ENCODE measurements around the gene SENP8. TPM values are rescaled to one million over a fixed set of nuclear protein-coding genes. Genes with fewer than 3 reads are reported as not detected.
A peak's percentile ranks its signal among the peaks of the same experiment; 100 is the strongest.

The SENP8 gene
- total and polyA plus RNA-seq, 4 donors = 1.5 to 3.5 (median 2.6) TPM

DNA sequence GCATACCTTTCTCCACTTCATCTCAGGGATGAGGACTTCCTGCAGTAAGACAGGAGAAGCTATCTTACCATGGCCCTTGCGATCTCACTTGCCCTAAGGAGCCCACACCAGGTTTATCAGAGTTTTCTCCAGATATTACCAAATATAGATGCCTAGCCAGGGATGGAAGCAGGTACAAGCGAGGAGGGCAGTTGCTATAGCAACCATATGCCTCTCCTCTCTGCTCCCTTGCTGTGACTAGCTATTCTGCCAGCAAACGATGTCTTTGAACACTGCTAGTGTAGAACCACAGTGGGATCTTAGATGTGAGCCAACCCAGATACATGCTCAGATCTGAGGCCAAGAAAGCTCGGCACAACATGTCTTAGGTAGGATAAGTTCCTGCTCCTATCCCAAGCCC is 45.5 kb downstream of the SENP8 start:
- ATAC-seq (ENCODE audit: insufficient read depth, low FRiP score) = no peak
- H3K9me3 ChIP-seq (ENCODE audit: control insufficient read depth in 4 of 4, insufficient read depth in 3 of 4, low read length in 3 of 4) = no peaks in the 10 kb centered on the region
- H3K9ac ChIP-seq (ENCODE audit: insufficient read depth in 1 of 2, low read length in 2 of 2) = no peak overlapping the region
- TF ChIP-seq, protein P1, sequence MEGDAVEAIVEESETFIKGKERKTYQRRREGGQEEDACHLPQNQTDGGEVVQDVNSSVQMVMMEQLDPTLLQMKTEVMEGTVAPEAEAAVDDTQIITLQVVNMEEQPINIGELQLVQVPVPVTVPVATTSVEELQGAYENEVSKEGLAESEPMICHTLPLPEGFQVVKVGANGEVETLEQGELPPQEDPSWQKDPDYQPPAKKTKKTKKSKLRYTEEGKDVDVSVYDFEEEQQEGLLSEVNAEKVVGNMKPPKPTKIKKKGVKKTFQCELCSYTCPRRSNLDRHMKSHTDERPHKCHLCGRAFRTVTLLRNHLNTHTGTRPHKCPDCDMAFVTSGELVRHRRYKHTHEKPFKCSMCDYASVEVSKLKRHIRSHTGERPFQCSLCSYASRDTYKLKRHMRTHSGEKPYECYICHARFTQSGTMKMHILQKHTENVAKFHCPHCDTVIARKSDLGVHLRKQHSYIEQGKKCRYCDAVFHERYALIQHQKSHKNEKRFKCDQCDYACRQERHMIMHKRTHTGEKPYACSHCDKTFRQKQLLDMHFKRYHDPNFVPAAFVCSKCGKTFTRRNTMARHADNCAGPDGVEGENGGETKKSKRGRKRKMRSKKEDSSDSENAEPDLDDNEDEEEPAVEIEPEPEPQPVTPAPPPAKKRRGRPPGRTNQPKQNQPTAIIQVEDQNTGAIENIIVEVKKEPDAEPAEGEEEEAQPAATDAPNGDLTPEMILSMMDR (IDR thresholded peaks at IDR 0.05; ENCODE audit: control extremely low read depth, extremely low read depth) = no peak
- H3K27ac ChIP-seq (ENCODE audit: low read depth in 1 of 2, low read length in 1 of 2) = no peak overlapping the region
- H3K36me3 ChIP-seq (ENCODE audit: control insufficient read depth in 4 of 4, insufficient read depth in 4 of 4, low read length in 4 of 4) = no peaks in the 10 kb centered on the region
- no peaks in the 10 kb centered on the region for H3K27me3 ChIP-seq (ENCODE audit: control insufficient read depth in 3 of 3, insufficient read depth in 3 of 3, low read length in 2 of 3)
- WGBS, 2 donors = 86 to 89% methylated on average over 4 of the region's 4 CpGs
- no peak for DNase-seq
- H3K4me1 ChIP-seq (ENCODE audit: control insufficient read depth in 5 of 5, insufficient read depth in 5 of 5, low read length in 5 of 5) = peaks cover 0 to 46% (median 9%) of the 10 kb centered on the region in 5 donors
- H3K4me3 ChIP-seq = no peak overlapping the region

DNA sequence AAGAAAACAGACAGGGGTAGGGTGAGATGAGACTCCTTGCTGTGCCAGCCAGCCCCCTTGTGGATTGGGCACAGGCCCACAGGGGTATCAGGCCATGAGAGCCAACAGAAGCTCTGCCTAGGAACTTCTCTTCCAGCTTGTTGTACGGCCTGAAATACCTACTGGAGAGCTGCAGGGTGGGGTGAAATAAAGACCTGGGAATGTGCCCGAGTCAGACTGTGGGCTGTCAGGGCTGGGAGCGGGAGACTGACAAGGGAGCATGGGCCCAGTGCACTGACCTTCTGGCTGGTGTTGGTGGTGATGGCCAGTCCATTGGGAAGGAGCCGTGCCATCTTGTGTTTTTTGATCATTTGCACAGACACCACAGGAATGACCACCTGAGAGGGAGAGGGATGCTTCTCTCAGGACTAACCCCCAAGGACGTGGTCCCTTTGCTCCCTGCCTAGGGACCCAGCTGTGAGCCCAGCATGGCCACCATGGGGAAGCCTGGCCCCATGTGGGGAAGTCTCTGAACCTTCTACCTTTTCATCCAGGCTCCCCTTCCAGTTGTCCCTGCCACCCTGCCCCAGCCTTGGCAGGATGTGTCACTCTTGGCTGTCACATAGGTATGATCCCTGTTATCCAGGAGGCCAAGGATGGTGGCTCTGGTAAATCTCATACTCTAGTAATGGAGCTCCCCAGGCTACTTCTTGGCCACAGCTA is 48.7 kb downstream of the SENP8 start:
- ATAC-seq (ENCODE audit: insufficient read depth, low FRiP score) = no peak
- H3K27me3 ChIP-seq (ENCODE audit: control insufficient read depth in 3 of 3, insufficient read depth in 3 of 3, low read length in 2 of 3) = no peaks in the 10 kb centered on the region
- no peak overlapping the region for H3K9ac ChIP-seq (ENCODE audit: insufficient read depth in 1 of 2, low read length in 2 of 2)
- no peak overlapping the region for H3K27ac ChIP-seq (ENCODE audit: low read depth in 1 of 2, low read length in 1 of 2)
- no peaks in the 10 kb centered on the region for H3K9me3 ChIP-seq (ENCODE audit: control insufficient read depth in 4 of 4, insufficient read depth in 3 of 4, low read length in 3 of 4)
- no peaks in the 10 kb centered on the region for H3K36me3 ChIP-seq (ENCODE audit: control insufficient read depth in 4 of 4, insufficient read depth in 4 of 4, low read length in 4 of 4)
- TF ChIP-seq, protein P1 (IDR thresholded peaks at IDR 0.05; ENCODE audit: control extremely low read depth, extremely low read depth) = no peak
- WGBS, 2 donors = 91 to 93% methylated on average over 5 of the region's 5 CpGs
- peaks cover 0 to 46% (median 8%) of the 10 kb centered on the region in 5 donors for H3K4me1 ChIP-seq (ENCODE audit: control insufficient read depth in 5 of 5, insufficient read depth in 5 of 5, low read length in 5 of 5)
- H3K4me3 ChIP-seq = no peak overlapping the region
- DNase-seq = no peak

DNA sequence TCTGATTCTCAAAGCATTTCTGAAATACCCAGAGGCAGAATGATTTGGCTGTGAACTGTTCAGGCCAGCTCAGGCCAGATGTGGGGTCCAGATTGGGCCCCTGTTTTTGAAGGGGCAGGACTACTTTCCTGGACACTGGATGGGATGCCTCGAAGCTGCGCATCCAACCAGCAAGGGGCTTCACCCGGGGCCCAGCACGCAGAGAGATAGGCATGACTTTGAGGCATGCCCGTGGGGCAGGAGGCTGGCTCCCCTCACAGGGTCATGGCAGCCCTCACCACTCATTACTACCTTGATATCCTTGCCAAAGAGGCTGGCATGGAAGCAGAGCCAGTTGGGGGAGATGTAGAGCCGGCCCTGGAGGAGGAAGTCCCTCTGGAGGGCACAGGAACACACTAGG is 49.2 kb downstream of the SENP8 start:
- Histone ChIP-seq H3K4me3 (no peak overlapping the region), H3K9me3 (ENCODE audit: control insufficient read depth in 4 of 4, insufficient read depth in 3 of 4, low read length in 3 of 4) (no peaks in the 10 kb centered on the region), H3K4me1 (ENCODE audit: control insufficient read depth in 5 of 5, insufficient read depth in 5 of 5, low read length in 5 of 5) (peaks cover 0 to 40% (median 8%) of the 10 kb centered on the region in 5 donors), H3K27me3 (ENCODE audit: control insufficient read depth in 3 of 3, insufficient read depth in 3 of 3, low read length in 2 of 3) (no peaks in the 10 kb centered on the region), H3K36me3 (ENCODE audit: control insufficient read depth in 4 of 4, insufficient read depth in 4 of 4, low read length in 4 of 4) (no peaks in the 10 kb centered on the region), H3K9ac (ENCODE audit: insufficient read depth in 1 of 2, low read length in 2 of 2) (peak overlapping the region in 1 of 2 donors; percentile 51), H3K27ac (ENCODE audit: low read depth in 1 of 2, low read length in 1 of 2) (no peak overlapping the region)
- TF ChIP-seq, protein P1 (IDR thresholded peaks at IDR 0.05; ENCODE audit: control extremely low read depth, extremely low read depth) = no peak
- WGBS, 2 donors = 68 to 82% methylated on average over 6 of the region's 6 CpGs
- no peak for DNase-seq
- ATAC-seq (ENCODE audit: insufficient read depth, low FRiP score) = no peak
